SK-N-DZ (cell line): ENCODE data around the gene WNK2.

Source experiments
- DNase-seq: peaks from one replicate; pipeline ENCODE4 v3.0.0-alpha.2; 2015; ENCODE audit warnings: low spot score

The WNK2 gene

DNA sequence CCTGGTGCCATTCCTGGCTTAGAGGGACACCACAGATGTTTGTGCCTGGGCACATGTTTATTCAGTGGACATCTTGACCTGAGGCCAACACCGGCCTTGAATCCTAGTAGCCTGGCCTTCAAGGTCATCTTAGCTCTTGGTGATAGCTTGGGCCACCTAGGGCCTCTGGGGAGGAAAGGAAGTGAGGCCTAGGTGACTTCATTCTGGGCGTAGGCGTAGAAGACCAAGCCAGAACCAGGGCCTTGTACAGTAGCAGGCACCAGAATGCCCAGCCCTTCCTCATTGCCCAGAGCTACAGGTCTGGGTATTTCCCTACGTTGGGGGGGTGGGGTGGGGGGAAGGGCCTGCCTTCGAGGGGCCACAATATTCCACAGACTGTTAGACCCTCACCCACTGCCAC is 33.8 kb downstream of the WNK2 start:
- no peak for DNase-seq

DNA sequence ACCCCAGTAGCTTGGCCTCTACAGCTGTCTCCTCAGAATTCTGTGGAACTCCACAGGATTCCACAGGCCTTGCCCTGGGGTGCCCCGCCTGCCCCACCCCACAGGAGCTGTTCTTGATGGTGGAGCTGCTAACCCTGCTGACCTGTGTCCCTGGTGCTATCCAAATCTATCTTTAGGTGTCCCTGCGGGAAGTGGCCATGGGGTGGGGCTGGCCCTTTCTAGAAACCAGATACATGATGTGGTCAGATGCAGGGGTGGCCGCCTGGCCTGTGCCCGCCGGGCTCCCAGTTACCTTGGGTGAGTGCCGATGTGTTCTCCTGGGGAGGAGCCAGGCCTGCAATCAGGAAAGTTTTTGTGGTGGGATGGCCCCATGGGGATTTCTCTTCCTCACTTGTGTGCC is 34.2 kb downstream of the WNK2 start:
- no peak for DNase-seq

DNA sequence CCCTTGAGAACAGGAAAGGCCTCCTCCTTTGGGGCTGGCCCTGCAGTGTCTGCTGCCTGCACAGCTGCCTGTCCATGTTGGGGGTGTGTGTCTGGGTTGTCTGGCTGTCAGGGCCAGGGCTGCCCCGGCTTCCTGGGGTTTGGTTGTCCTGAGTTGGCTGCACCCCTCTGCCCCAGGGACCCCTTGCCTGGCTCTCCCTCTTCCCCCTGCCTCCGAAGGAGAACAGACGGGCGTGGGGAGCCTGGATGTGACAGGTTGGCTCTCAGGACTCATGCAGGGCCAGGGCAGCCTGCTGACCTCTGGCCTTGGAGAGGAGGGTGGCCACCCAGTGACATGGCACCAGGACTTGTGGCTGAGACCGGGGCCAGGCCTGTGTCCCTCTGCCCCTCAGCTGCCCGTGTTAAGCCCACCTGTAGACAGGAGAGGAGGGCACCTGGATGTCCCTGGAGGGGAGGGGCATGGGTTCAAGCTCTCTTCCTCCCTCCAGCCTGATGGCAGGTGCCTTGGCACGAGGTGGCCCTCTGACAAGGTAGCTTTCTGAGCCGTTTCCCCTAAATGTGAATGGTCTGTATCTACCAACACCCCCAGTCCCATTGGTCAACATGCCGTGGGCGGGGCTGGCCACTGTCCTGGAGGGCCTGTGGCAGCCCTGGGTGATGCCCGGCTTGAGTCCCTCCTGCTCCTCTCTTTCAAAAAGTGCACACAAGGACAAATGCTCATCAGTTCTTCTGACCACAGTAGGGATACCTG is 34.9 kb downstream of the WNK2 start:
- DNase-seq = no peak

DNA sequence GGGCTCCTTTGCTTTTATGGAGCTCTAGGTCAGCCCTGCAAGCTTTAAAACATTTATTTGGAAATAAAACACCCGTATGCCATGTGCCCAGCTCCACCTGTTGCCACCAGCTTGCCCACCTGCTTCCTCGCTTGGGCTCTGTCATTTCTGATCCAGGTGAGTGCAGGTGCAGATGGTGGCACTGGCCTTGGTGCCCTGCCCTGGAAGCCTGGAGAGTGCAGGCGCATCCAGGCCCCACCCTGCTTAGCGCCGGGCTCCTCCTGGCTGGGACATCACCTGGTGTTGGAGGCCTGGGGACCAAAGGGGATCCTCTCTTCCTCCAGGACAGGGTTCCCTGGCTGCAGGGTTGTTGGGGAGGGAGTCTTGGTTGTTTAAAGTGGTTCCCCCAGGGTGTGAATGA is 35.8 kb downstream of the WNK2 start:
- no peak for DNase-seq

- DNase-seq = no peak
Observed at GRCh38 chr9:93220627-93221026, 36.7 kb downstream of the WNK2 start.

DNA sequence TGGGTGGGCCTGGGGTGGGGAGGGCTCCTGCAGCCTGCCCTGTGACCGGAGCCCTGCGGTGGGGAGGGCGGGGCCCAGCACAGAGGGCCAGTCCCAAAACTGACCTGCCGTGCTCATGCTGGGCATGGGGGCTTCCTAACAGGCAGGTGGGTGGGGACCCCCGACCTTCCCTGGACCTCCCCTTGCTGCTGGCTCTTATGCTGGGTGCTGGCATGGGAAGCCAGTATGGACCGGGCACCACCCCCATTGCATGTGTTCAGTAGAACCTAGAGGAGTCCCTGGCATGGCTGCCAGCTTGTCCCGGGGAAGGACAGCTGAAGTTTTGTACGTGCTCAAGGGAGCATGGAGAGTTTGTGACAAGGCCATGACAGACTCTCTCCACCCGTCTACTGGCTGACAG is 37.1 kb downstream of the WNK2 start:
- DNase-seq = no peak

DNA sequence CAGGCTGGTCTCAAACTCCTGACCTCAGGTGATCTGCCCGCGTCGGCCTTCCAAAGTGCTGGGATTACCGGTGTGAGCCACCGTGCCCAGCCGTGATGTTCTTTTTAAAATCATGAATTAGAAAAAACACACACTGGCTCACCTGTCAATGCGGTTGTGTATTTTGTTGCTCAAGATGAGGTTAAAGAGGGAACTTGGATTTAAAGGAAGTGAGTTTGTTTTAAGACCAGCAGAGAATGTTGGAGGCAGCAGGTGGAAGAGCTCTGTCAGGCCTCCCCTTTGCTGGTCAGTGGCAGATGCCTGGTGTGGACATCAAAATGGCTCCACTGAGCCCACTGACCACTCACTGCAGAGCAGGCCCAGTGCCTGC is 38.9 kb downstream of the WNK2 start:
- no peak for DNase-seq

DNA sequence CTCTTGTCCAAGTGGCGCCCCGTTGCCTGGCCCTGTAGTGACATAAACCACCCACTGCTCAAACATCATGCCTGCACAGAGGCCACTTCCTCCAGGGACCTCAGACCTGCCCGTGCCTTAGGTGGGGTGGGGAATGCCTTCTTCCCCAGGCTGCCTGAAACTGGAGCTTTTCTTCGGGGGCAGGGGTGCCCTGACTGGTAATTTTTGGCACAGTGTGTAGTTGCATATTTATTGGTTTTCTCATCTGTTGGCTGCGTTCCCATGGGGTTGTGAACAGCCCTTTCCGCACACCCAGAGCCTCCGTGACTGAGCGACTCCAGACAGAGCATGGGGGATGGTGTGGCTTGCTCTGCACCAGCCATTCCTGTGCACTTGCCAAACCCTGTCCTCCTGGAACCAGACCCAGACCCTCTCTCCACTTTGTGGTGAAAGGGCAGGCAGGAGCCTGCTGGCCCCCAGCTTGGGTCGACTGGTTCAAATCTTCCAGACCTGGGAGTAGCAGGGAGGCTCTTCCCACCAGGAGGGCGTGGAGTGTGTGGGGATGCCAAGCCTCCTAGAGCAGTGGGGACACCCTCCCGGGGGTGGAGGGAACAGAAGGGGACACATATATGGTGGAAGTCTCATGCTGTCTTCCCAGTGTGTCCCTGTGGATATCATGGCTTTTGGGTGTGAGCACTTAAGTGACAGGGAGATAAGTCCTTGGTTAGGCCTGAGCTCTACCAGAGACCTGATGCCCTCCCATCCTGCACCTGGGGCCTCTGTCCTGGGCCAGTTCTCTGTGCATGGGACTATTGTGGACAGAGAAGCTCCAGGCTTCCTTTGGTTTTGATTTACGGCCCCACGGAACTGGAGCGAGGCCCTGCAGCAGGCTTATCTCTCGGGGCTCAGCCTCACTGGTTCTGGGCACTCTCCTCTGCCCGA is 39.6 kb downstream of the WNK2 start:
- no peak for DNase-seq

GRCh38 chr9:93224591-93224990 is 40.7 kb downstream of the WNK2 start:
- DNase-seq = no peak

DNA sequence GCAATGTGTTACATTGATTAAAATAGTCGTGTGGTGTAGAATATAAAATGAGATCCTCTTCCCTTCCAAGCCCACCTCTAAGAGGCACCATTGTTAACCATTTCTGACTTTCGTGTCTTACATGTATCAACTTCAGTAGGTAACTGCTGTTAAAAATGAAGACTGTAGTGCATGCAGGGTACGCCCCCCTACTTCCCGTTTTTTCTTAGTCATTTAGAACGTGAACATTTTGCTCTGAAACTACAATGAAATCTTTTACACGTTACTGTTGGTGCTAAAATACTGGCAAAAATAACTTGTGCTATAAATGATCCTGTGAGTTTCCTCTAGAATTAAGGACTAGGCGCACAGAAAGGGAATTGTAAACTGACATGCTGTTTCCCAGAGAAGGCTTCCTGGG is 41.5 kb downstream of the WNK2 start:
- DNase-seq = no peak

DNA sequence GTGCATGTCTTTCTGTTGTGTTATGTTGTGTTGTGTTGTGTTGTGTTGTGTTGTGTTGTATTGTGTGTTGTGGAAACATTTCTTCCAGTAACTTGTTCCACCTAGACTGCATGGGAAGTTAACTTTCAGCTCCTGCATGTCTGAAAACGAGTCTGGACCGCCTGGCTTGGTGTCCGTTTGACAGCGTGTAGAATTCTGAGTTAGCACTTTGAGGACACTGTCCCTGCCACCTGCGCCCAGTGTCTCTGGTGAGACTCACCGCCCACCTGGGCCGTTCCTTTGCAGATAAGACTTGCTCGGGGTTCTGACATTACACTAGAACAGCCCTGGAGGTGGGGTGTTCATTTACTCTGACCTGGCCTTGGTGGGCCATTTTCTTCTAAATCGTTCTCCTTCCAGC is 42.0 kb downstream of the WNK2 start:
- DNase-seq = no peak

DNA sequence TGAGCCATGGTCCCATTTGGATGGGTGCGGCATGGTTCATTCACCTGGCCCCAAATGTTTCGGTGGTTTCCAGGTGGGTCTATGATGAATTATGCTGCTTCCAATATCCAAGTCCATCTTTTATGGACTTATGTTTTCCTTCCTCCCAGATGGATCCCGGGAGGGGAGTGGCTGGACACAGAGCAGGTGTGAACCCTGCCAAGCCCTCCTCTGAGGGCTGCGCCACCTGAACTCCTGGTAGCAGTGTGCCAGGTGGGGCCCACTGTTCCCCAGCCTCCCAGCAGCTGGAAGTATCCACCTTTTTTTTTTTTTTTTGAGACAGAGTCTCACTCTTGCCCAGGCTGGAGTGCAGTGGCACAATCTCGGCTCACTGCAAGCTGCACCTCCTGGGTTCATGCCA is 42.9 kb downstream of the WNK2 start:
- no peak for DNase-seq

DNA sequence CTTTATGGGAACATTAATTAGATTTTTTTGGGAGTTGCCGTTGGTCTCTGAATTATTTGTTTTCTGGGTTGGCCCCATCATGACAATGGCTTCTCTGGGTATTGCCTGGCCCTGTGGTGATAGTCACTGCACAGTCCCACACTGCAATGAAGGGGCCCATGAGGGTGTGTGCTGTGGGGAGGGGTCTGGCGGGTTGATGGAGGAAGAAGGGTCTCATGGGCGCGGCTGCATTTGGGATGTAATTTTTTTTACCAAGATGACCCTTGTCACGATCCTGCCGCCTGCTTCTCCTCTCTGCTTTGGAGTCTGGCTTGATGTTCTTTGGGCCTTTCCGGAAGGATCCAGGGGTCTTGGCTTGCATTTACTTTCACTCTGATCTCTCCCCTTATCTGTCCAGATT is 44.1 kb downstream of the WNK2 start:
- DNase-seq = no peak

DNA sequence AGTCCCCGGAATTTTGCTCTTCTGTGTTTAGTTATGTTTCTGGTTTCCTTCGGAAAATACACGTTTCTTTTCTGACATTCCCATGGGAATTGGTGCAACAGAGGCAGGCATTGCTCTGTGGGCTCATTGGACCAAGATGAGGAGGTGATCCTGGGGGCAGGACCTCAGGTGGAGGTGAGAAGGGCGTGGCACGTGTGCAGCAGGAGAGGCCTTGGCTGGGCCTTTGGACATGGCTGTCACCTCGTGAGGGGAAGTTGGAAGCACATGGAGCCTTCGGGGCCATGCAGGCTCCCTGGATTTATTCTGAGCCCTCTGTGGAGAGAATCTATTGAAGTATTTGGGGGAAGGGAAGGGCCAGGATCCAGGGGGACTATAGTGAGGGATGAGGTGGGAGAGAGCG is 44.5 kb downstream of the WNK2 start:
- no peak for DNase-seq

DNA sequence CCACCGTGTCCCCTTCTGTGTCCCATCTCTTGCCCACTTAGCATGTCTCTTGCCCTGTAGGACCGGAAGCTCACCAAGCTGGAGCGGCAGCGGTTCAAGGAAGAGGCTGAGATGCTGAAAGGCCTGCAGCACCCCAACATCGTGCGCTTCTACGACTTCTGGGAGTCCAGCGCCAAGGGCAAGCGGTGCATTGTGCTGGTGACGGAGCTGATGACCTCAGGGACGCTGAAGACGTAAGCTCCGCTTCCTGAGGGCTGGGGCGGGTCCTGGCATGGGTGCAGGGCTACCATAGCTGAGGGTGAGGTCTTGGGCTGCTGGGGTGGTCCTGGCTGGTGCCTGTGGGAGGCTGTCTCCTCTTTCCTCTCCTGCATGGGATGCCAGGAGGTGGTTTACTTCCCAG is 45.7 kb downstream of the WNK2 start:
- DNase-seq = no peak

GRCh38 chr9:93230185-93230584 is 46.2 kb downstream of the WNK2 start:
- DNase-seq = no peak

DNA sequence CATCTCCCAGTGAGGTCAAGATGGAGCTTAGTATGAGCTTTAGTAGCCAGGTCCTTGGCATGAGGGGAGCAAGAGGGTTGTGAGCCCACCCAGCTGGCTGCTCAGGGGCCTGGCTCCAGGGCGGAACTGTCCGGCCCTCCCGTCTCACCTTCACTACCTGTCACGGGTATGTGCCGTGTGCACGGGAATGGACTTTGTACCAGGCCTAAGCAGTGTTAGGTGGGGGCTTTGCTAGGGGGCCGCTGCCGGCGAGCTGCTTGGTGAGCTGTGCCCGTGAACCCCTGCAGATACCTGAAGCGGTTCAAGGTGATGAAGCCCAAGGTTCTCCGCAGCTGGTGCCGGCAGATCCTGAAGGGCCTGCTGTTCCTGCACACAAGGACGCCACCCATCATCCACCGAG is 46.7 kb downstream of the WNK2 start:
- no peak for DNase-seq

- DNase-seq = no peak
Observed at GRCh38 chr9:93231121-93231694, 47.3 kb downstream of the WNK2 start.

DNA sequence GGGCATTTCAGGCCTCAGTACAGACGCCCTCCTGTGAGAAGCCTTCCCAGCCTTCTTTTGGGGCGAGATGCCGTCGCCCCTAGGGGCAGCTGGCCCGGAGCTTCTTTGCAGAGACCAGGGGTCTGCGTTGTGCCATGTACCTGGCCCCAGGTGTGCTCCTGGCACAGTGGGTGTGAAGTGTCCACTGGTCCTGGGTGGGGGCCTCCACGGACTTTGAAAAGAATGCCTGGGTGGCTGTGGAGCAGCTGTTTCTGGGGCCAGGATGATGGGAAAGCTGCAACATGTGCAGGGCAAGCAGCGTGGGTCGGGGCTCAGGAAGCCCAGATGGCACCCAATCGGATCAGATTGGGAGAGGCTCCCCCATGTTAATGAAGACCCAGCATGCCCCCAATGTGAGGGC is 47.8 kb downstream of the WNK2 start:
- DNase-seq = no peak

GRCh38 chr9:93232388-93232960 is 48.5 kb downstream of the WNK2 start:
- no peak for DNase-seq

DNA sequence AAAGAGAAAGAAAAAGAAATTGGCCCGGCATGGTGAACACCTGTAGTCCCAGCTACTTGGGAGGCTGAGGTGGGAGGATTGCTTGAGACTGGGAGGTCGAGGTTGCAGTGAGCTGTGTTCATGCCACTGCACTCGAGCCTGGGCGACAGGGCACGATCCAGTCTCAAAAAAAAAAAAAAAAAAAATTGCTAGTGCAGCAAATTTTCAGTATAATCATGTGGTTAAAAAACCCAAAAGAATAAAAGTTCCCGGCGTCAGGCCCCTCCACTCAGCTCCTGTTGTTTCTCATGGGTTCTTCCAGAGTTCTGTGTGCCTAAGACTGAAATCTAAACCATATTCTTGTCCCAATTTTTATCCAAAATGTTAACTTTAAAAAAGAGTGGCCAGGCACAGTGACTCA is 49.1 kb downstream of the WNK2 start:
- no peak for DNase-seq

DNA sequence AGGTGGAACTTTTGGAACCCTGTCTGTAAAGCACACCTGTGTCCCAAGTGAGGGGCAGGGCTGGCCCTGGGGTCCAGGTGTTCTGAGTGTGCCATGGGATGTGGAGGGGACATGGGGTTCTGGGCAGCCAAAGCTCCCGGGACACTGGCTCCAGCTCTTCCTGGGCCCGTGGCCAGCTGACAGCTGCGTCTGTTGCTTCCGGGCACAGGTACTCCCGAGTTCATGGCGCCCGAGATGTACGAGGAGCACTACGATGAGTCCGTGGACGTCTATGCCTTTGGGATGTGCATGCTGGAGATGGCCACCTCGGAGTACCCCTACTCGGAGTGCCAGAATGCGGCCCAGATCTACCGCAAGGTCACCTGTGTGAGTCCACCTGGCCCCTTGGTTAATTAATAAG is 50.7 kb downstream of the WNK2 start:
- no peak for DNase-seq
